Fibroblast of lung (primary cell): ENCODE measurements around the gene OR9Q2. TPM values are rescaled to one million over a fixed set of nuclear protein-coding genes. Genes with fewer than 3 reads are reported as not detected.

ENCODE experiments used
- DNase-seq, 2 donors: peaks; one replicate each; pipeline versions ENCODE4 v3.0.0 to v3.0.0-alpha.2; 2010; ENCODE audit warnings: low read depth in 2 of 2
- H2AFZ ChIP-seq: 2 replicates; pipeline ENCODE4 v1.5.1; 2012; ENCODE audit warnings: low read length, control low read depth, inconsistent platforms
- H3K27ac ChIP-seq: 2 replicates; pipeline ENCODE4 v1.5.1; 2011; ENCODE audit warnings: low read length, control low read depth; ENCODE audit not compliant: insufficient read depth
- H3K27me3 ChIP-seq: 2 replicates; pipeline ENCODE4 v1.5.1; 2011; ENCODE audit warnings: mild to moderate bottlenecking, low read length; ENCODE audit not compliant: control insufficient read depth, insufficient read depth
- H3K36me3 ChIP-seq: 2 replicates; pipeline ENCODE4 v1.5.1; 2011; ENCODE audit warnings: low read length; ENCODE audit not compliant: control insufficient read depth, insufficient read depth
- H3K4me1 ChIP-seq: 2 replicates; pipeline ENCODE4 v1.5.1; 2011; ENCODE audit warnings: low read length; ENCODE audit not compliant: control insufficient read depth, insufficient read depth; ENCODE audit errors: extremely low read depth
- H3K4me2 ChIP-seq: 2 replicates; pipeline ENCODE4 v1.5.1; 2011; ENCODE audit warnings: low read length, control low read depth; ENCODE audit not compliant: insufficient read depth; ENCODE audit errors: extremely low read depth
- H3K4me3 ChIP-seq, 4 experiments: fragments of 200-600 bp in 1 of 4; sonication (generic) in 1 of 4; replicated peaks in 1 of 4; 2 replicates each; pipeline ENCODE4 v1.5.1; 2011 to 2016; ENCODE audit warnings: low read length in 4 of 4, low read depth in 3 of 4, mild to moderate bottlenecking in 3 of 4, control low read depth in 2 of 4, inconsistent platforms in 1 of 4, mixed read lengths in 1 of 4; ENCODE audit not compliant: insufficient read depth in 1 of 4; ENCODE audit errors: control extremely low read depth in 1 of 4
- H3K79me2 ChIP-seq: 2 replicates; pipeline ENCODE4 v1.5.1; 2012; ENCODE audit warnings: mild to moderate bottlenecking, low read length, inconsistent platforms; ENCODE audit not compliant: control insufficient read depth, insufficient read depth
- H3K9ac ChIP-seq: 2 replicates; pipeline ENCODE4 v1.5.1; 2011; ENCODE audit warnings: mild to moderate bottlenecking, low read length, control low read depth; ENCODE audit not compliant: insufficient read depth
- H3K9me3 ChIP-seq: 2 replicates; pipeline ENCODE4 v1.5.1; 2012; ENCODE audit warnings: low read depth, low read length; ENCODE audit not compliant: control insufficient read depth, insufficient read depth
- H4K20me1 ChIP-seq: 2 replicates; pipeline ENCODE4 v1.5.1; 2011; ENCODE audit warnings: low read length; ENCODE audit not compliant: control insufficient read depth, insufficient read depth; ENCODE audit errors: extremely low read depth
- CTCF ChIP-seq, 2 donors: IDR thresholded peaks in 1 of 2; conservative IDR thresholded peaks in 1 of 2; 1 replicate in 1 of 2; 2 replicates in 1 of 2; pipeline ENCODE4 v1.5.1; 2011 to 2012; ENCODE audit warnings: low read length in 2 of 2, control low read depth in 1 of 2, inconsistent platforms in 1 of 2, low read depth in 1 of 2, mild to moderate bottlenecking in 1 of 2
- EZH2 ChIP-seq: IDR thresholded peaks from 2 replicates; pipeline ENCODE4 v1.5.1; 2012; ENCODE audit warnings: low read length, control low read depth, mild to moderate bottlenecking; ENCODE audit errors: missing control alignments
- polyA plus RNA-seq, 2 donors: library from polyadenylated mRNA; depleted of rRNA in 1 of 2; stranded (reverse) in 1 of 2; unstranded in 1 of 2; fragments of >200 nt; gene quantifications; 2 replicates each; pipeline ENCODE4 v1.2.1, GENCODE V29; 2011 to 2012; ENCODE audit warnings: missing spikeins in 1 of 2
- total RNA-seq: library from RNA; depleted of rRNA; stranded (reverse); fragments of >200 nt; gene quantifications from 2 replicates; pipeline ENCODE4 v1.2.1, GENCODE V29; 2014

OR9Q2 gene
- total and polyA plus RNA-seq, 2 donors (not counting 1 experiment from before 2014, with no cell fraction given): not detected

DNA sequence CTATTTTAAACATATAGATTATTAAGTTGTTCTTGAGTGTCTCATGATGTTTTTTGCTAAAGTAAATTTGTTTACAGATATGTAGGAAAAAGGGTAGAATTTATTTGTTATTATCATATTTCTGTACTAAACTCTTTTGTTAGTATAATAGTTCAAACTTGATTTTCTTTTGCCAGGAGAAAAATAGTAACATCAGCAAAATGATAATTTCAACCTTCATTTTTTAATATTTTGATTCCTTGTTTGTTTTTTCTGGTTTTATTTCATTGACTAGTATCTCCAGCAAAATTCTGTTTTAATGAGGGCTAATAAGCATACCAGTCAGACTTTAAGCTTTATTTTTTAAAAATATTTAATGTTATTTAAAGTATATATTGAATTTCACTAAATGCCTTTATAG is 27.6 kb downstream of the OR9Q2 start:
- Histone ChIP-seq H3K4me3 (no peak overlapping the region), H4K20me1 (no peaks in the 10 kb centered on the region), H3K27me3 (no peaks in the 10 kb centered on the region), H3K9ac (no peak overlapping the region), H3K79me2 (no peaks in the 10 kb centered on the region), H3K36me3 (no peaks in the 10 kb centered on the region), H3K27ac (no peak overlapping the region), H3K4me2 (no peak overlapping the region), H2AFZ (no peak overlapping the region), H3K9me3 (no peaks in the 10 kb centered on the region), H3K4me1 (no peaks in the 10 kb centered on the region)
- TF ChIP-seq EZH2: no peak
- DNase-seq: no peak

GRCh38 chr11:58222721-58223120 is 33.9 kb downstream of the OR9Q2 start:
- Histone ChIP-seq H3K4me1 (no peaks in the 10 kb centered on the region), H4K20me1 (no peaks in the 10 kb centered on the region), H3K79me2 (no peaks in the 10 kb centered on the region), H3K9ac (no peak overlapping the region), H3K27me3 (no peaks in the 10 kb centered on the region), H3K36me3 (no peaks in the 10 kb centered on the region), H2AFZ (no peak overlapping the region), H3K4me2 (no peak overlapping the region), H3K4me3 (no peak overlapping the region), H3K9me3 (no peaks in the 10 kb centered on the region), H3K27ac (no peak overlapping the region)
- no peak for TF ChIP-seq EZH2
- no peak for TF ChIP-seq CTCF (conservative IDR thresholded peaks at IDR 0.05 in 1 of 2, IDR thresholded peaks at IDR 0.05 in 1 of 2; ENCODE audit: low read depth in 1 of 2, low read length in 2 of 2)
- DNase-seq: no peak

GRCh38 chr11:58227956-58228615 is 39.2 kb downstream of the OR9Q2 start:
- H3K9me3 ChIP-seq: no peaks in the 10 kb centered on the region
- no peaks in the 10 kb centered on the region for H3K79me2 ChIP-seq
- H3K4me3 ChIP-seq: no peak overlapping the region
- DNase-seq: no peak
- TF ChIP-seq EZH2 (no peak), CTCF (conservative IDR thresholded peaks at IDR 0.05 in 1 of 2, IDR thresholded peaks at IDR 0.05 in 1 of 2; ENCODE audit: low read depth in 1 of 2, low read length in 2 of 2) (no peak)
- H3K4me1 ChIP-seq: no peaks in the 10 kb centered on the region
- no peaks in the 10 kb centered on the region for H4K20me1 ChIP-seq
- H3K36me3 ChIP-seq: no peaks in the 10 kb centered on the region
- H2AFZ ChIP-seq: no peak overlapping the region
- H3K9ac ChIP-seq: no peak overlapping the region
- no peak overlapping the region for H3K27ac ChIP-seq
- H3K27me3 ChIP-seq: no peaks in the 10 kb centered on the region
- no peak overlapping the region for H3K4me2 ChIP-seq

Other genes starting within 250 kb of the OR9Q2 start
- not detected in 2 replicates for gene OR9Q1, start 165.2 kb upstream of the OR9Q2 start, total RNA-seq
- gene OR9Q1, start 165.2 kb upstream of the OR9Q2 start, polyA plus RNA-seq: not detected in 2 replicates
- not detected in 2 replicates for gene OR6Q1, start 158.1 kb upstream of the OR9Q2 start, total RNA-seq
- gene OR6Q1, start 158.1 kb upstream of the OR9Q2 start, polyA plus RNA-seq: not detected in 2 replicates
- gene OR9I1, start 63.5 kb upstream of the OR9Q2 start, total RNA-seq: not detected in 2 replicates
- not detected in 2 replicates for gene OR9I1, start 63.5 kb upstream of the OR9Q2 start, polyA plus RNA-seq
- gene OR1S2, start 15.1 kb downstream of the OR9Q2 start, total RNA-seq: not detected in 2 replicates
- gene OR1S2, start 15.1 kb downstream of the OR9Q2 start, polyA plus RNA-seq: not detected in 2 replicates
- not detected in 2 replicates for gene OR1S1, start 23.6 kb downstream of the OR9Q2 start, total RNA-seq
- not detected in 2 replicates for gene OR1S1, start 23.6 kb downstream of the OR9Q2 start, polyA plus RNA-seq
- not detected in 2 replicates for gene OR10Q1, start 39.8 kb downstream of the OR9Q2 start, total RNA-seq
- gene OR10Q1, start 39.8 kb downstream of the OR9Q2 start, polyA plus RNA-seq: 0.24 TPM in 1 of 2 replicates, not detected in the other
- gene OR10W1, start 79.2 kb downstream of the OR9Q2 start, total RNA-seq: not detected in 2 replicates
- not detected in 2 replicates for gene OR10W1, start 79.2 kb downstream of the OR9Q2 start, polyA plus RNA-seq
- not detected in 2 replicates for gene OR5B17, start 170.0 kb downstream of the OR9Q2 start, total RNA-seq
- not detected in 2 replicates for gene OR5B17, start 170.0 kb downstream of the OR9Q2 start, polyA plus RNA-seq
- not detected in 2 replicates for gene OR5B3, start 217.8 kb downstream of the OR9Q2 start, total RNA-seq
- not detected in 2 replicates for gene OR5B3, start 217.8 kb downstream of the OR9Q2 start, polyA plus RNA-seq
- not detected in 2 replicates for gene OR5B2, start 239.1 kb downstream of the OR9Q2 start, total RNA-seq
- gene OR5B2, start 239.1 kb downstream of the OR9Q2 start, polyA plus RNA-seq: not detected in 2 replicates